SH-SY5Y (cell line): ENCODE measurements around the gene CELA1.

Experiments
- GATA2 ChIP-seq: IDR thresholded peaks from 2 replicates; pipeline ENCODE4 v1.6.1; 2011; ENCODE audit warnings: mild to moderate bottlenecking, low read depth, low read length
- GATA3 ChIP-seq: IDR thresholded peaks from 2 replicates; pipeline ENCODE4 v1.6.1; 2011; ENCODE audit warnings: low read depth, mild to moderate bottlenecking, low read length, moderate library complexity

DNA sequence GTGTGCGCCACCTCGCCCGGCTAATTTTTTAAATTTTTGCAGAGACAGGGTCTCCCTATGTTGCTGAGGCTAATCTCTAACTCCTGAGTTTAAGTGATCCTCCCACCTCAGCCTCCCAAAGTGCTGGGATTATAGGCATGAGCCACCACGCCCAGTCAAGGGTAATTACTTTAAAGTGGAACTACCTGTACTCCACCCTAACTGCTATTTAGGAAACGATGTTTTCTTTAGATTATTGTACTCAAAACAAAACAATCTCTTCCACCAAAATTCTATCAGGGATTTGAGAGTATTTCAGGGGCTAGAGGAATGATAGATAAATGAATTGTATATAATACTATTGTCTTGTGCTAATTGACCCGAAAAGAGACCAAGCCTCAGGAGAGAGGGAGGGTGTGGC, 12.9 kb downstream of the CELA1 start:
- TF ChIP-seq GATA2 = no peak
- TF ChIP-seq GATA3 = no peak
